ENCODE data around the gene ERBIN. TPM values are rescaled to one million over a fixed set of nuclear protein-coding genes. Genes with fewer than 3 reads are reported as not detected.

Gene ERBIN
- polyA plus RNA-seq, 1 donor from 2014 or later: 28.4 TPM

DNA sequence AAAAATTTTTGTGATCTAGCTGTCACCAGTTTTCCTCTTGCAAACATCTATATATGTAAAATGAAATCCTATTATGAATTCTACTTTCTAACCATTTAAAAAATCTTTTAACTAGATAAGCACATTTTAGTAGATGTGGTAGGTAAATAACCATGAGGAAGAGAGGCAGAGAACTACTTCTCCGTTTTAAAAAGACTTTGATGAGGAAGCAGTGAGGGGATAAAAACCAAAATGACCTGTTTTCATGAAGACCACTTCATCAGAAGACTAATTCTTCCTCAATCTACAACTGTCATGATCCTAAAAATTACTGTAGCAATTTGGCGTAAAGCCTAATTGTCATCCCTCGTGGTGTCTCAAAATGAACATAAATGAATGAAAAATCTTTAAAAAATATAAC, 15.7 kb upstream of the ERBIN start:
- Histone ChIP-seq H4K20me1 (ENCODE audit: insufficient read depth) (no peaks in the 10 kb centered on the region), H3F3A (ENCODE audit: insufficient read depth, low read length, poor library complexity, severe bottlenecking) (no peaks in the 10 kb centered on the region), H2AFZ (ENCODE audit: low read depth, low read length) (no peak overlapping the region), H3K9ac (ENCODE audit: low read length) (no peak overlapping the region), H3K4me3 (ENCODE audit: low read length) (no peak overlapping the region), H3K36me3 (ENCODE audit: insufficient read depth, low read length) (no peaks in the 10 kb centered on the region), H3K27me3 (ENCODE audit: insufficient read depth, low read depth, low read length) (no peaks in the 10 kb centered on the region), H3K4me2 (ENCODE audit: low read length) (no peak overlapping the region), H3K79me2 (replicated peaks; ENCODE audit: insufficient read depth, low read length) (no peaks in the 10 kb centered on the region), H3K9me2 (ENCODE audit: insufficient read depth, low read length) (no peaks in the 10 kb centered on the region), H3K9me3 (ENCODE audit: low read length) (no peaks in the 10 kb centered on the region), H3K27ac (ENCODE audit: low read length) (no peak overlapping the region)
- TF ChIP-seq EP300 (conservative IDR thresholded peaks at IDR 0.05; ENCODE audit: poor library complexity, severe bottlenecking) (no peak), TAF1 (IDR thresholded peaks at IDR 0.05; ENCODE audit: low read depth) (no peak), POLR2AphosphoS5 (IDR thresholded peaks at IDR 0.05) (no peak), REST (IDR thresholded peaks at IDR 0.05; ENCODE audit: borderline replicate concordance) (no peak), EZH2 (IDR thresholded peaks at IDR 0.05; ENCODE audit: borderline replicate concordance, insufficient read depth, low read length, poor library complexity, severe bottlenecking) (no peak), SMC3 (conservative IDR thresholded peaks at IDR 0.05; ENCODE audit: poor library complexity) (no peak), MXI1 (conservative IDR thresholded peaks at IDR 0.05; ENCODE audit: poor library complexity, severe bottlenecking) (no peak), RAD21 (conservative IDR thresholded peaks at IDR 0.05) (no peak)
- TF ChIP-seq, protein P1, sequence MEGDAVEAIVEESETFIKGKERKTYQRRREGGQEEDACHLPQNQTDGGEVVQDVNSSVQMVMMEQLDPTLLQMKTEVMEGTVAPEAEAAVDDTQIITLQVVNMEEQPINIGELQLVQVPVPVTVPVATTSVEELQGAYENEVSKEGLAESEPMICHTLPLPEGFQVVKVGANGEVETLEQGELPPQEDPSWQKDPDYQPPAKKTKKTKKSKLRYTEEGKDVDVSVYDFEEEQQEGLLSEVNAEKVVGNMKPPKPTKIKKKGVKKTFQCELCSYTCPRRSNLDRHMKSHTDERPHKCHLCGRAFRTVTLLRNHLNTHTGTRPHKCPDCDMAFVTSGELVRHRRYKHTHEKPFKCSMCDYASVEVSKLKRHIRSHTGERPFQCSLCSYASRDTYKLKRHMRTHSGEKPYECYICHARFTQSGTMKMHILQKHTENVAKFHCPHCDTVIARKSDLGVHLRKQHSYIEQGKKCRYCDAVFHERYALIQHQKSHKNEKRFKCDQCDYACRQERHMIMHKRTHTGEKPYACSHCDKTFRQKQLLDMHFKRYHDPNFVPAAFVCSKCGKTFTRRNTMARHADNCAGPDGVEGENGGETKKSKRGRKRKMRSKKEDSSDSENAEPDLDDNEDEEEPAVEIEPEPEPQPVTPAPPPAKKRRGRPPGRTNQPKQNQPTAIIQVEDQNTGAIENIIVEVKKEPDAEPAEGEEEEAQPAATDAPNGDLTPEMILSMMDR (IDR thresholded peaks at IDR 0.05; ENCODE audit: poor library complexity, severe bottlenecking): no peak

DNA sequence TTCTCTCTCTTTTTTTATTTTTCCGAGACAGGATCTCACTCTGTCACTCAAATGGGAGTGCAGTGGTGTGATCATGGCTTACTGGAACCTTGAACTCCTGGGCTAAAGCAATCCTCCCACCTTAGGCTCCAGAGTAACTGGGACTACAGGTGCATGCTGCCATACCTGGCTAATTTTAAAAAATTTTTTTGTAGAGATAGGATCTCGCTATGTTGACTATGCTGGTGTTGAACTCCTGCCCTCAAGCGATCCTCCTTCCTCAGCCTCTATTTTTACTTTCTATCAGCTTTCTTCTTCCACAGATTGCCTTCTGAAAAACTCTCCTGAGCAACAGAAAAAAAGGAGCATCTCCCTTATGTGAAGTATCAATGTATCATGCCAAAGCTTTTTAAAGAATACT, 14.1 kb upstream of the ERBIN start:
- Histone ChIP-seq H3K9me2 (ENCODE audit: insufficient read depth, low read length) (no peaks in the 10 kb centered on the region), H3K9ac (ENCODE audit: low read length) (no peak overlapping the region), H2AFZ (ENCODE audit: low read depth, low read length) (no peak overlapping the region), H4K20me1 (ENCODE audit: insufficient read depth) (no peaks in the 10 kb centered on the region), H3K27me3 (ENCODE audit: insufficient read depth, low read depth, low read length) (no peaks in the 10 kb centered on the region), H3K27ac (ENCODE audit: low read length) (no peak overlapping the region), H3K9me3 (ENCODE audit: low read length) (no peaks in the 10 kb centered on the region), H3K4me3 (ENCODE audit: low read length) (no peak overlapping the region), H3K36me3 (ENCODE audit: insufficient read depth, low read length) (no peaks in the 10 kb centered on the region), H3F3A (ENCODE audit: insufficient read depth, low read length, poor library complexity, severe bottlenecking) (no peaks in the 10 kb centered on the region), H3K79me2 (replicated peaks; ENCODE audit: insufficient read depth, low read length) (no peaks in the 10 kb centered on the region), H3K4me2 (ENCODE audit: low read length) (no peak overlapping the region)
- no peak for TF ChIP-seq SMC3 (conservative IDR thresholded peaks at IDR 0.05; ENCODE audit: poor library complexity)
- no peak for TF ChIP-seq POLR2AphosphoS5 (IDR thresholded peaks at IDR 0.05)
- no peak for TF ChIP-seq MXI1 (conservative IDR thresholded peaks at IDR 0.05; ENCODE audit: poor library complexity, severe bottlenecking)
- no peak for TF ChIP-seq REST (IDR thresholded peaks at IDR 0.05; ENCODE audit: borderline replicate concordance)
- no peak for TF ChIP-seq EP300 (conservative IDR thresholded peaks at IDR 0.05; ENCODE audit: poor library complexity, severe bottlenecking)
- TF ChIP-seq, protein P1 (IDR thresholded peaks at IDR 0.05; ENCODE audit: poor library complexity, severe bottlenecking): no peak
- TF ChIP-seq TAF1 (IDR thresholded peaks at IDR 0.05; ENCODE audit: low read depth): no peak
- no peak for TF ChIP-seq EZH2 (IDR thresholded peaks at IDR 0.05; ENCODE audit: borderline replicate concordance, insufficient read depth, low read length, poor library complexity, severe bottlenecking)
- no peak for TF ChIP-seq RAD21 (conservative IDR thresholded peaks at IDR 0.05)
